ENCODE results near the gene RASGEF1B.

The RASGEF1B gene

DNA sequence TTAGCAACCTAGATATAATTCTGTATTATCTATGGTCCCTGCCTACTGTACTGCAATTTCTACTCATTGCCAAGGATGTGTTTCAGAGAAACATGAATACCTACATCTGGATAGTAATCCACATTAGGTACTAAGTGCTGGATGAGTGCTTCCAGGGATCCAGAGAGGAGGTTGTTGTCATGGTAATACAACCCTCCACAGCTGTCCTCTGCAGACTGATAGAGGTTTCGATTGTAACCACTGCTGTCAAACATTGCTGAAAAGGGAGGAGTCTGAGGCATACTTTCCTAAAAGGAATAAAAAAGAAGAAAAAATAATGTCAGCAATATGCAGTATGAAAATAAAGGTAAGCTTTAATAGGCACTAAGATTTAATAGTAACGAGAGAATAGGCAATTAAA lies 12.5 kb downstream of the RASGEF1B start:
- TF ChIP-seq, protein P1, sequence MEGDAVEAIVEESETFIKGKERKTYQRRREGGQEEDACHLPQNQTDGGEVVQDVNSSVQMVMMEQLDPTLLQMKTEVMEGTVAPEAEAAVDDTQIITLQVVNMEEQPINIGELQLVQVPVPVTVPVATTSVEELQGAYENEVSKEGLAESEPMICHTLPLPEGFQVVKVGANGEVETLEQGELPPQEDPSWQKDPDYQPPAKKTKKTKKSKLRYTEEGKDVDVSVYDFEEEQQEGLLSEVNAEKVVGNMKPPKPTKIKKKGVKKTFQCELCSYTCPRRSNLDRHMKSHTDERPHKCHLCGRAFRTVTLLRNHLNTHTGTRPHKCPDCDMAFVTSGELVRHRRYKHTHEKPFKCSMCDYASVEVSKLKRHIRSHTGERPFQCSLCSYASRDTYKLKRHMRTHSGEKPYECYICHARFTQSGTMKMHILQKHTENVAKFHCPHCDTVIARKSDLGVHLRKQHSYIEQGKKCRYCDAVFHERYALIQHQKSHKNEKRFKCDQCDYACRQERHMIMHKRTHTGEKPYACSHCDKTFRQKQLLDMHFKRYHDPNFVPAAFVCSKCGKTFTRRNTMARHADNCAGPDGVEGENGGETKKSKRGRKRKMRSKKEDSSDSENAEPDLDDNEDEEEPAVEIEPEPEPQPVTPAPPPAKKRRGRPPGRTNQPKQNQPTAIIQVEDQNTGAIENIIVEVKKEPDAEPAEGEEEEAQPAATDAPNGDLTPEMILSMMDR (IDR thresholded peaks at IDR 0.05), result no peak
- H3K36me3 Mint-ChIP-seq (ENCODE audit: low read depth), result peaks cover 7% of the 10 kb centered on the region
- H3K4me3 Mint-ChIP-seq, result no peak overlapping the region
- H3K27me3 Mint-ChIP-seq (ENCODE audit: low read depth, poor library complexity), result peaks cover 8% of the 10 kb centered on the region
- DNase-seq, result no peak
- no peak overlapping the region for H3K27ac Mint-ChIP-seq
- no peaks in the 10 kb centered on the region for H3K9me3 Mint-ChIP-seq
- H3K4me1 Mint-ChIP-seq, result peaks cover 40% of the 10 kb centered on the region

DNA sequence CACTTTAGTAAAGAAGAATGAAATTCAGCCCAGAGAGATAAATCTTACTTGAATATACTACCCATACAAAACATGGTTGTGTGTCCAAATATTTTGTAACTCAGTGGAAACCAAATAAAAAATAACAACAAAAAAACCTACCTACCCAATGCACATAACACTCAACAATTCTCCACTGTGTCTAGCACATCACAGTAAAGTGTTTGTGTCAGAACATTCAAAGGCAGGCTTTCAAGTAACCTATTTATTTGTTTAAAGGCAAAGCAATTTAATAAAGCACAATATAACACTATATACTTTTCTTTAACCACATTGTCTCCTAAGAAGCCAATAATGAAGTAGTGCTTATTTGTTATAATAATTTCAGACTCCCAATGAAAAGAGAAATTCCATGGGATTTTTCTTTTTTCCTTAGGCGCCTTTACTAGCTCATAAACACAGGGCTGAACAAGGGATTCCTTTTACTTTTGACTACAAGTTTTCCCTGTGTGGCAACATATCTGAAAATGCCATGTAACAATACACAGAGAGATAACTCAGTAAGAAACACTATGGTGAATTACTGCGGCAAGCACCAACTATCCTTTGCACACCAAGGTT lies 13.7 kb downstream of the RASGEF1B start:
- TF ChIP-seq, protein P1 (IDR thresholded peaks at IDR 0.05), result no peak
- Mint-ChIP-seq H3K36me3 (ENCODE audit: low read depth) (peaks cover 11% of the 10 kb centered on the region), H3K27me3 (ENCODE audit: low read depth, poor library complexity) (peaks cover 8% of the 10 kb centered on the region)

DNA sequence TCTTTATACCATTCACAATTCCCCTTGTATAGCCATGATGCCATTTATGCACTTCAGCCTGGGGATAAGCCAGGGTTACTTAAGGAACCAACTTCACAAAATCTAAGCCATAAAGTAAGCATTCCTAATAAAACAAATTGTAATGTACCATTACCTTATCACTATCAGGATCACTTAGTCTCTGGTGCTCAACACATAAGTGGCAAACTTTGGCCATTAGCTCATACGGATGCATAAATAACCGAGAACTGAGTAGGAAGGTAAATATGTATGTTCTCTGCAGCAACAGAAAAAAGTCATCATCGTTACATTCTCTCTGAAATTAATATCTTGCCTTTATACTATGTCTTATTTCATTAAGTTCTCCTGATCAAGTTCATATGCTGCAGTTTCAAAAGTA lies 14.4 kb downstream of the RASGEF1B start:
- Mint-ChIP-seq H3K36me3 (ENCODE audit: low read depth) (peaks cover 11% of the 10 kb centered on the region), H3K27me3 (ENCODE audit: low read depth, poor library complexity) (peaks cover 8% of the 10 kb centered on the region), H3K9me3 (no peaks in the 10 kb centered on the region), H3K4me1 (peaks cover 46% of the 10 kb centered on the region), H3K27ac (no peak overlapping the region), H3K4me3 (no peak overlapping the region)
- TF ChIP-seq, protein P1 (IDR thresholded peaks at IDR 0.05), result no peak
- DNase-seq, result no peak

More for the DNA sequence above, 13.7 kb downstream of the RASGEF1B start:
- H3K4me3 Mint-ChIP-seq, result no peak overlapping the region
- H3K4me1 Mint-ChIP-seq, result peaks cover 46% of the 10 kb centered on the region
- no peak overlapping the region for H3K27ac Mint-ChIP-seq
- no peak for DNase-seq
- H3K9me3 Mint-ChIP-seq, result no peaks in the 10 kb centered on the region

DNA sequence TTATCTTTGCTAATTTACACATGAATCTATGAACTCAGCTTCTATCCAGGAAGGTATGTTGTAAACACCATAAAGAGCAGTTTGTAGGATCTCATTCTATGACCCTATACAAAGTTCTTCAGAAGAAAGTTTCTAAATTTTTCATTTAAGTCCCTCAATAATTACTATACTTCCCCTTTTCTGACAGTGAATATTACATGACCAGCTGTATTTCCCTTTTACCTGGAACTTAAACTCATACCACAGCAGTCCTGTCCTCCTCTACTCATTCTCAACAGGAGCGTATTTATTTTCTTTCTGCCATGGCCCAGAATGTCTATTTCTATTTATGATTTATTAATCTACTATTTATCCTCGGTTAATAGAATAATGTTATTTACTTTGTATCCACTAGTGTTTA lies 15.8 kb downstream of the RASGEF1B start:
- peaks cover 11% of the 10 kb centered on the region for H3K36me3 Mint-ChIP-seq (ENCODE audit: low read depth)
- H3K27ac Mint-ChIP-seq, result no peak overlapping the region
- H3K4me1 Mint-ChIP-seq, result peaks cover 42% of the 10 kb centered on the region
- TF ChIP-seq, protein P1 (IDR thresholded peaks at IDR 0.05), result no peak
- no peaks in the 10 kb centered on the region for H3K9me3 Mint-ChIP-seq
- DNase-seq, result no peak
- H3K27me3 Mint-ChIP-seq (ENCODE audit: low read depth, poor library complexity), result peaks cover 4% of the 10 kb centered on the region
- H3K4me3 Mint-ChIP-seq, result no peak overlapping the region

- Mint-ChIP-seq H3K36me3 (ENCODE audit: low read depth) (peaks cover 11% of the 10 kb centered on the region), H3K4me3 (no peak overlapping the region), H3K4me1 (peaks cover 35% of the 10 kb centered on the region), H3K27ac (peak overlapping the region; percentile 75), H3K27me3 (ENCODE audit: low read depth, poor library complexity) (peaks cover 4% of the 10 kb centered on the region), H3K9me3 (no peaks in the 10 kb centered on the region)
- DNase-seq, result no peak
- TF ChIP-seq, protein P1 (IDR thresholded peaks at IDR 0.05), result no peak
Measured at GRCh38 chr4:81454948-81455347, 16.8 kb downstream of the RASGEF1B start.

DNA sequence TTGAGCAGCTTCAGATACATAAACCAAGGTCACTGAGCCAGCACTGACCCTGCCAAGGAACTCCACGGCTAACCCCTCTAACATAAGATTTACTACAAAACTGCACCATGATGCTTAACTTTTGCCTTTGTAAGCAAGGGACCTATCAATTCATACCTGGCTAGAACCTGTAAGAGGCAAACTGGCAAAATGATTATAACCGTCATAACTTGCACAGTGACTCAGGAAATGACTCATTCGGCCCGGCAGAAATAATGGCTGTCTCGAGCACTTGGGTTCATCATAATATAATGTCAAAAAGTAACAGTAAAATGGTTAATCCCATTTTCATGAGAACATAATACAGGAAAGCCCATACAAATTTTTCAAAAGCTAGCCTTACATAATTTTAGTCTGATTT lies 17.2 kb downstream of the RASGEF1B start:
- H3K27ac Mint-ChIP-seq, result no peak overlapping the region
- no peaks in the 10 kb centered on the region for H3K9me3 Mint-ChIP-seq
- peaks cover 34% of the 10 kb centered on the region for H3K4me1 Mint-ChIP-seq
- H3K36me3 Mint-ChIP-seq (ENCODE audit: low read depth), result peaks cover 11% of the 10 kb centered on the region
- no peak for DNase-seq
- H3K4me3 Mint-ChIP-seq, result no peak overlapping the region
- H3K27me3 Mint-ChIP-seq (ENCODE audit: low read depth, poor library complexity), result peaks cover 4% of the 10 kb centered on the region
- TF ChIP-seq, protein P1 (IDR thresholded peaks at IDR 0.05), result no peak

Data from nephron progenitor cell (in vitro differentiated cells).